Measurements from ENCODE around the gene CEP290.
A peak's percentile ranks its signal among the peaks of the same experiment; 100 is the strongest.

The CEP290 gene, protein sequence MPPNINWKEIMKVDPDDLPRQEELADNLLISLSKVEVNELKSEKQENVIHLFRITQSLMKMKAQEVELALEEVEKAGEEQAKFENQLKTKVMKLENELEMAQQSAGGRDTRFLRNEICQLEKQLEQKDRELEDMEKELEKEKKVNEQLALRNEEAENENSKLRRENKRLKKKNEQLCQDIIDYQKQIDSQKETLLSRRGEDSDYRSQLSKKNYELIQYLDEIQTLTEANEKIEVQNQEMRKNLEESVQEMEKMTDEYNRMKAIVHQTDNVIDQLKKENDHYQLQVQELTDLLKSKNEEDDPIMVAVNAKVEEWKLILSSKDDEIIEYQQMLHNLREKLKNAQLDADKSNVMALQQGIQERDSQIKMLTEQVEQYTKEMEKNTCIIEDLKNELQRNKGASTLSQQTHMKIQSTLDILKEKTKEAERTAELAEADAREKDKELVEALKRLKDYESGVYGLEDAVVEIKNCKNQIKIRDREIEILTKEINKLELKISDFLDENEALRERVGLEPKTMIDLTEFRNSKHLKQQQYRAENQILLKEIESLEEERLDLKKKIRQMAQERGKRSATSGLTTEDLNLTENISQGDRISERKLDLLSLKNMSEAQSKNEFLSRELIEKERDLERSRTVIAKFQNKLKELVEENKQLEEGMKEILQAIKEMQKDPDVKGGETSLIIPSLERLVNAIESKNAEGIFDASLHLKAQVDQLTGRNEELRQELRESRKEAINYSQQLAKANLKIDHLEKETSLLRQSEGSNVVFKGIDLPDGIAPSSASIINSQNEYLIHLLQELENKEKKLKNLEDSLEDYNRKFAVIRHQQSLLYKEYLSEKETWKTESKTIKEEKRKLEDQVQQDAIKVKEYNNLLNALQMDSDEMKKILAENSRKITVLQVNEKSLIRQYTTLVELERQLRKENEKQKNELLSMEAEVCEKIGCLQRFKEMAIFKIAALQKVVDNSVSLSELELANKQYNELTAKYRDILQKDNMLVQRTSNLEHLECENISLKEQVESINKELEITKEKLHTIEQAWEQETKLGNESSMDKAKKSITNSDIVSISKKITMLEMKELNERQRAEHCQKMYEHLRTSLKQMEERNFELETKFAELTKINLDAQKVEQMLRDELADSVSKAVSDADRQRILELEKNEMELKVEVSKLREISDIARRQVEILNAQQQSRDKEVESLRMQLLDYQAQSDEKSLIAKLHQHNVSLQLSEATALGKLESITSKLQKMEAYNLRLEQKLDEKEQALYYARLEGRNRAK (N-terminal part only)
- long read RNA-seq, partial matches to known transcripts, result 8 of 9 reads
- long read RNA-seq, other reads (novel, unspliced or antisense), result 1 of 9 reads

DNA sequence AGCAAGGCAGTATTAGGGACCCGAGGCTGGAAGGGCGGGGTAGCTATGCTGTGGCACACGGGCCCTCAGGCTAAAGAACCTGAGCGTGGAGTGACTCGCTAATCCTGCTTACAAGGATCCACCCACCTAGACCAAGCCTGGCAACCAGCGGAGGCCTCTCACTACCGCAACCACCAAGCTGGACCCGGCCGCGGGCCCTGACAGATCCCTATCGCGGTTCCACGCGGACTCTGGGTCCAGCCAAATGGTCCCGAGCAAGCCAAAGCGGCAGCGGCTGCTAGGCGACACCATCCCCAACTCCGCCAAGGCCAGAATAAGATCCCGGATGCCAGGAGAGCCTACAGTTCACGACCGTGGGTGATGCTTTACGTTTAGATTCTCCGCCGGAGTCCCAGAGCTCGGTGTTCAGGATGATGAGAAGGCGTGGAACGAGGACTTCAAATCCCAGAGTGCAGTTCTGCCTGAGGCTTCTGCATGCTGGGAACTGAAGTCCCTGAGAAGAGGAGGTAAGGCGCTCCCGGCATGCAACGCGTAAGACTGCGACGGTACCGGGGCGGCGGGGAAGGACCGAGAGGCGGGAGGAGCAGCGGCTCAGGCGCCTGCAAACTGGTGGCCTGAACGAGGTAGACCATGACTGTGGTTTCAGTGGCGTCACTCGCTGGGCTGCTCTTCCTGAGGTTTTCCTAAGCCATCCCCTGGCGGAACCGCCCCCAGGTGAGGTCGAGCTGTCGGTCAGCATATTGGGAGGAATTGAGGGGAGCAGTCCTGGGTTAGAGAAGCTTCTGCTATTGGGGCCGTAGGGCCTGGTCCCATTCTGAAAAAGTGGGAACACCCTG is at the start of gene CEP290, which contains the start of gene TMTC3:
Gene CEP290, minus strand, starts transcription at position 315 of the 836 bp plus-strand sequence. CDS start 781 bp downstream, outside the sequence.
Gene TMTC3, plus strand, starts transcription at position 534 of the 836 bp plus-strand sequence. CDS start 6,009 bp downstream, outside the sequence.
- peak within 1 kb of the TSS; percentile 96 for H3K4me3 ChIP-seq (replicated peaks; ENCODE audit: insufficient read depth, low read length)
- TF ChIP-seq, protein P1, sequence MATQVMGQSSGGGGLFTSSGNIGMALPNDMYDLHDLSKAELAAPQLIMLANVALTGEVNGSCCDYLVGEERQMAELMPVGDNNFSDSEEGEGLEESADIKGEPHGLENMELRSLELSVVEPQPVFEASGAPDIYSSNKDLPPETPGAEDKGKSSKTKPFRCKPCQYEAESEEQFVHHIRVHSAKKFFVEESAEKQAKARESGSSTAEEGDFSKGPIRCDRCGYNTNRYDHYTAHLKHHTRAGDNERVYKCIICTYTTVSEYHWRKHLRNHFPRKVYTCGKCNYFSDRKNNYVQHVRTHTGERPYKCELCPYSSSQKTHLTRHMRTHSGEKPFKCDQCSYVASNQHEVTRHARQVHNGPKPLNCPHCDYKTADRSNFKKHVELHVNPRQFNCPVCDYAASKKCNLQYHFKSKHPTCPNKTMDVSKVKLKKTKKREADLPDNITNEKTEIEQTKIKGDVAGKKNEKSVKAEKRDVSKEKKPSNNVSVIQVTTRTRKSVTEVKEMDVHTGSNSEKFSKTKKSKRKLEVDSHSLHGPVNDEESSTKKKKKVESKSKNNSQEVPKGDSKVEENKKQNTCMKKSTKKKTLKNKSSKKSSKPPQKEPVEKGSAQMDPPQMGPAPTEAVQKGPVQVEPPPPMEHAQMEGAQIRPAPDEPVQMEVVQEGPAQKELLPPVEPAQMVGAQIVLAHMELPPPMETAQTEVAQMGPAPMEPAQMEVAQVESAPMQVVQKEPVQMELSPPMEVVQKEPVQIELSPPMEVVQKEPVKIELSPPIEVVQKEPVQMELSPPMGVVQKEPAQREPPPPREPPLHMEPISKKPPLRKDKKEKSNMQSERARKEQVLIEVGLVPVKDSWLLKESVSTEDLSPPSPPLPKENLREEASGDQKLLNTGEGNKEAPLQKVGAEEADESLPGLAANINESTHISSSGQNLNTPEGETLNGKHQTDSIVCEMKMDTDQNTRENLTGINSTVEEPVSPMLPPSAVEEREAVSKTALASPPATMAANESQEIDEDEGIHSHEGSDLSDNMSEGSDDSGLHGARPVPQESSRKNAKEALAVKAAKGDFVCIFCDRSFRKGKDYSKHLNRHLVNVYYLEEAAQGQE (IDR thresholded peaks at IDR 0.05; ENCODE audit: insufficient replicate concordance, low read depth), result no peak
- peak; percentile 55 for TF ChIP-seq POLR2AphosphoS5 (IDR thresholded peaks at IDR 0.05; ENCODE audit: low read depth)
- DNase-seq (ENCODE audit: low read depth in 1 of 2, low spot score in 1 of 2), result peak; percentile 96 to 99
- H3K27ac ChIP-seq (replicated peaks), result peak within 1 kb of the TSS; percentile 85
- H3K27me3 ChIP-seq (ENCODE audit: insufficient read depth, poor library complexity, severe bottlenecking), result no peaks in the 10 kb centered on the region

DNA sequence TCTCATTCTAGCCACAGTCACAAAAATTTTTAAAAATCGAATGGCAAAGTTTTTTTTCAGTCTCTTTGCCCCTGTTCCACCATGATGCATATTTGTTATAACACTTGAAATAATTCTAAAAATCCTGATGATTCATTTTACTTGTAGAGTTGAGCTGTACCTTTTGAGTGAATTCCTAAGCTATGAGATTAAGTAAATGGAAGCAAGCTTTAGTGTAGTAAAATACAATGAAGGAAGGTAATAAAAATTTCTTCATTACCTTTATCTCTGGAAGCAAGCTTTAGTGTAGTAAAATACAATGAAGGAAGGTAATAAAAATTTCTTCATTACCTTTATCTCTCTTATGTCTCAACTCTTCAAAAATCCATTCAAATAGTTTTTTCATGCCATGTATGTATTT is 46.3 kb upstream of the CEP290 start:
- Histone ChIP-seq H3K27ac (replicated peaks) (no peak overlapping the region), H3K27me3 (ENCODE audit: insufficient read depth, poor library complexity, severe bottlenecking) (no peaks in the 10 kb centered on the region), H3K4me3 (replicated peaks; ENCODE audit: insufficient read depth, low read length) (no peak overlapping the region)
- TF ChIP-seq SPI1 (IDR thresholded peaks at IDR 0.05; ENCODE audit: borderline replicate concordance, low read depth) (no peak), POLR2AphosphoS5 (IDR thresholded peaks at IDR 0.05; ENCODE audit: low read depth) (no peak)
- TF ChIP-seq, protein P1 (IDR thresholded peaks at IDR 0.05; ENCODE audit: insufficient replicate concordance, low read depth), result no peak
- no peak for DNase-seq (ENCODE audit: low read depth in 1 of 2, low spot score in 1 of 2)

DNA sequence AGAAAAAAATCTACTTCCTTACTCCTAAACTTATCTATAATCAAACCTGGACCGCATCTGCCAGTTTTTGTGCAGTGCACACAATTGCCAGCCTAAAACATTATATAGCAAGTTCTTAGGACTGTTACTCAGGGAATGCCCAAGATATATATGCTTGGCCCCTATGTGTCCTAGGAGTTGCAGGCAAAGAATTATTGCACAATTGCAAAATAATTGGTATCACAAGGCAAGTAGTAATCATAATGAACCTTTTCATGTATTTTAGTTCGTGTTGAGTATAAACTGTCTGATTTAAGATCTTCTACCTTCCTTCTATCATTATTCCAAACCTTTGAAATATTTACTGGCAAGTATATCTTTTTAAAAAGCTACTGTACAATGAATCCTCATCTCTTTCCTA is 45.7 kb upstream of the CEP290 start:
- Histone ChIP-seq H3K27ac (replicated peaks) (no peak overlapping the region), H3K4me3 (replicated peaks; ENCODE audit: insufficient read depth, low read length) (no peak overlapping the region), H3K27me3 (ENCODE audit: insufficient read depth, poor library complexity, severe bottlenecking) (no peaks in the 10 kb centered on the region)
- DNase-seq (ENCODE audit: low read depth in 1 of 2, low spot score in 1 of 2), result no peak
- TF ChIP-seq SPI1 (IDR thresholded peaks at IDR 0.05; ENCODE audit: borderline replicate concordance, low read depth), result no peak
- TF ChIP-seq, protein P2, sequence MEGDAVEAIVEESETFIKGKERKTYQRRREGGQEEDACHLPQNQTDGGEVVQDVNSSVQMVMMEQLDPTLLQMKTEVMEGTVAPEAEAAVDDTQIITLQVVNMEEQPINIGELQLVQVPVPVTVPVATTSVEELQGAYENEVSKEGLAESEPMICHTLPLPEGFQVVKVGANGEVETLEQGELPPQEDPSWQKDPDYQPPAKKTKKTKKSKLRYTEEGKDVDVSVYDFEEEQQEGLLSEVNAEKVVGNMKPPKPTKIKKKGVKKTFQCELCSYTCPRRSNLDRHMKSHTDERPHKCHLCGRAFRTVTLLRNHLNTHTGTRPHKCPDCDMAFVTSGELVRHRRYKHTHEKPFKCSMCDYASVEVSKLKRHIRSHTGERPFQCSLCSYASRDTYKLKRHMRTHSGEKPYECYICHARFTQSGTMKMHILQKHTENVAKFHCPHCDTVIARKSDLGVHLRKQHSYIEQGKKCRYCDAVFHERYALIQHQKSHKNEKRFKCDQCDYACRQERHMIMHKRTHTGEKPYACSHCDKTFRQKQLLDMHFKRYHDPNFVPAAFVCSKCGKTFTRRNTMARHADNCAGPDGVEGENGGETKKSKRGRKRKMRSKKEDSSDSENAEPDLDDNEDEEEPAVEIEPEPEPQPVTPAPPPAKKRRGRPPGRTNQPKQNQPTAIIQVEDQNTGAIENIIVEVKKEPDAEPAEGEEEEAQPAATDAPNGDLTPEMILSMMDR (IDR thresholded peaks at IDR 0.05; ENCODE audit: insufficient read depth, low read length), result no peak
- TF ChIP-seq POLR2AphosphoS5 (IDR thresholded peaks at IDR 0.05; ENCODE audit: low read depth), result no peak
- TF ChIP-seq GABPA (IDR thresholded peaks at IDR 0.05; ENCODE audit: low read depth), result no peak
- TF ChIP-seq, protein P1 (IDR thresholded peaks at IDR 0.05; ENCODE audit: insufficient replicate concordance, low read depth), result no peak

Measured in HL-60 (cell line).